ENCODE data around the gene CNIH3. TPM values are rescaled to one million over a fixed set of nuclear protein-coding genes. Genes with fewer than 3 reads are reported as not detected.
A peak's percentile ranks its signal among the peaks of the same experiment; 100 is the strongest.

The CNIH3 gene
- total RNA-seq, 1 donor, result 3.6 TPM

- Histone ChIP-seq H2AFZ (ENCODE audit: low read length) (no peak overlapping the region), H3K4me3 (ENCODE audit: insufficient read depth, low read length) (no peak overlapping the region), H4K20me1 (ENCODE audit: insufficient read depth, low read length) (no peaks in the 10 kb centered on the region), H3K36me3 (ENCODE audit: insufficient read depth, low read length) (no peaks in the 10 kb centered on the region), H3K27me3 (ENCODE audit: insufficient read depth, low read length) (peaks cover 10% of the 10 kb centered on the region), H3K79me2 (ENCODE audit: insufficient read depth, low read length) (no peaks in the 10 kb centered on the region), H3K4me2 (ENCODE audit: insufficient read depth, low read length) (no peak overlapping the region), H3K9me3 (ENCODE audit: low read depth, low read length) (no peaks in the 10 kb centered on the region), H3K4me1 (ENCODE audit: insufficient read depth, low read length) (peaks cover 3% of the 10 kb centered on the region), H3K27ac (ENCODE audit: low read depth, low read length) (no peak overlapping the region)
- no peak for DNase-seq (ENCODE audit: insufficient read length, low spot score, missing footprints)
- TF ChIP-seq CTCF (IDR thresholded peaks at IDR 0.05; ENCODE audit: extremely low read depth, low read depth, low read length), result no peak
Observed at GRCh38 chr1:224768971-224769370, 152.9 kb downstream of the CNIH3 start.

- H3K9me3 ChIP-seq (ENCODE audit: low read depth, low read length), result no peaks in the 10 kb centered on the region
- no peak for DNase-seq (ENCODE audit: insufficient read length, low spot score, missing footprints)
- H4K20me1 ChIP-seq (ENCODE audit: insufficient read depth, low read length), result no peaks in the 10 kb centered on the region
- no peaks in the 10 kb centered on the region for H3K79me2 ChIP-seq (ENCODE audit: insufficient read depth, low read length)
- TF ChIP-seq CTCF (IDR thresholded peaks at IDR 0.05; ENCODE audit: extremely low read depth, low read depth, low read length), result no peak
- H3K4me2 ChIP-seq (ENCODE audit: insufficient read depth, low read length), result no peak overlapping the region
- no peaks in the 10 kb centered on the region for H3K36me3 ChIP-seq (ENCODE audit: insufficient read depth, low read length)
- H3K4me1 ChIP-seq (ENCODE audit: insufficient read depth, low read length), result peaks cover 3% of the 10 kb centered on the region
- no peak overlapping the region for H3K4me3 ChIP-seq (ENCODE audit: insufficient read depth, low read length)
- no peak overlapping the region for H2AFZ ChIP-seq (ENCODE audit: low read length)
- H3K27ac ChIP-seq (ENCODE audit: low read depth, low read length), result no peak overlapping the region
- peaks cover 10% of the 10 kb centered on the region for H3K27me3 ChIP-seq (ENCODE audit: insufficient read depth, low read length)
Observed at GRCh38 chr1:224769452-224770335, 153.6 kb downstream of the CNIH3 start.

- Histone ChIP-seq H4K20me1 (ENCODE audit: insufficient read depth, low read length) (no peaks in the 10 kb centered on the region), H2AFZ (ENCODE audit: low read length) (no peak overlapping the region), H3K36me3 (ENCODE audit: insufficient read depth, low read length) (no peaks in the 10 kb centered on the region), H3K9me3 (ENCODE audit: low read depth, low read length) (no peaks in the 10 kb centered on the region), H3K27ac (ENCODE audit: low read depth, low read length) (no peak overlapping the region), H3K27me3 (ENCODE audit: insufficient read depth, low read length) (peaks cover 10% of the 10 kb centered on the region), H3K4me2 (ENCODE audit: insufficient read depth, low read length) (no peak overlapping the region), H3K4me1 (ENCODE audit: insufficient read depth, low read length) (peaks cover 3% of the 10 kb centered on the region), H3K79me2 (ENCODE audit: insufficient read depth, low read length) (no peaks in the 10 kb centered on the region), H3K4me3 (ENCODE audit: insufficient read depth, low read length) (no peak overlapping the region)
- no peak for TF ChIP-seq CTCF (IDR thresholded peaks at IDR 0.05; ENCODE audit: extremely low read depth, low read depth, low read length)
- peak; percentile 72 for DNase-seq (ENCODE audit: insufficient read length, low spot score, missing footprints)
Observed at GRCh38 chr1:224770336-224770693, 154.2 kb downstream of the CNIH3 start.

- H3K4me3 ChIP-seq (ENCODE audit: insufficient read depth, low read length), result no peak overlapping the region
- no peak overlapping the region for H3K27ac ChIP-seq (ENCODE audit: low read depth, low read length)
- no peaks in the 10 kb centered on the region for H4K20me1 ChIP-seq (ENCODE audit: insufficient read depth, low read length)
- no peak overlapping the region for H3K4me2 ChIP-seq (ENCODE audit: insufficient read depth, low read length)
- H3K27me3 ChIP-seq (ENCODE audit: insufficient read depth, low read length), result no peaks in the 10 kb centered on the region
- H3K79me2 ChIP-seq (ENCODE audit: insufficient read depth, low read length), result no peaks in the 10 kb centered on the region
- no peaks in the 10 kb centered on the region for H3K9me3 ChIP-seq (ENCODE audit: low read depth, low read length)
- DNase-seq (ENCODE audit: insufficient read length, low spot score, missing footprints), result no peak
- no peak for TF ChIP-seq CTCF (IDR thresholded peaks at IDR 0.05; ENCODE audit: extremely low read depth, low read depth, low read length)
- no peak overlapping the region for H2AFZ ChIP-seq (ENCODE audit: low read length)
- peaks cover 3% of the 10 kb centered on the region for H3K4me1 ChIP-seq (ENCODE audit: insufficient read depth, low read length)
- no peaks in the 10 kb centered on the region for H3K36me3 ChIP-seq (ENCODE audit: insufficient read depth, low read length)
Observed at GRCh38 chr1:224773646-224774045, 157.5 kb downstream of the CNIH3 start.
